CD14-positive monocyte (primary cell): ENCODE data around the gene GLI3. TPM values are rescaled to one million over a fixed set of nuclear protein-coding genes. Genes with fewer than 3 reads are reported as not detected.

Experiments
- DNase-seq, 3 donors: peaks; one replicate each; pipeline ENCODE4 v3.0.0-alpha.2; 2011 to 2022
- H2AFZ ChIP-seq: 2 replicates; pipeline ENCODE4 v1.6.0; 2012; ENCODE audit warnings: mild to moderate bottlenecking, low read depth, low read length, inconsistent platforms; ENCODE audit not compliant: insufficient read depth, poor library complexity, severe bottlenecking
- H3K27ac ChIP-seq, 2 donors: 1 replicate in 1 of 2; 2 replicates in 1 of 2; pipeline ENCODE4 v1.5.1; 2012 to 2013; ENCODE audit warnings: low read length in 2 of 2, control low read depth in 1 of 2, inconsistent platforms in 1 of 2, low read depth in 1 of 2, mild to moderate bottlenecking in 1 of 2
- H3K27me3 ChIP-seq, 2 donors: one replicate each; pipeline versions ENCODE4 v1.6.0 to v1.6.1; 2011 to 2013; ENCODE audit warnings: low read length in 2 of 2; ENCODE audit not compliant: control insufficient read depth in 2 of 2, insufficient read depth in 2 of 2
- H3K36me3 ChIP-seq, 2 donors: replicated peaks in 1 of 2; 1 replicate in 1 of 2; 2 replicates in 1 of 2; pipeline versions ENCODE4 v1.5.1 to v1.6.1; 2012 to 2013; ENCODE audit warnings: low read length in 2 of 2, control low read depth in 1 of 2, inconsistent platforms in 1 of 2, mild to moderate bottlenecking in 1 of 2; ENCODE audit not compliant: insufficient read depth in 2 of 2, control insufficient read depth in 1 of 2
- H3K4me1 ChIP-seq, 2 donors: 1 replicate in 1 of 2; 2 replicates in 1 of 2; pipeline versions ENCODE4 v1.5.1 to v1.6.1; 2012 to 2013; ENCODE audit warnings: low read length in 2 of 2, control low read depth in 1 of 2, inconsistent platforms in 1 of 2, mild to moderate bottlenecking in 1 of 2, moderate library complexity in 1 of 2; ENCODE audit not compliant: insufficient read depth in 2 of 2, control insufficient read depth in 1 of 2
- H3K4me2 ChIP-seq: replicated peaks from 2 replicates; pipeline ENCODE3; 2012; ENCODE audit warnings: low read length, moderate library complexity, mild to moderate bottlenecking; ENCODE audit not compliant: poor library complexity, severe bottlenecking; ENCODE audit errors: extremely low read depth
- H3K4me3 ChIP-seq, 3 experiments: fragments of 200-600 bp in 1 of 3; sonication (generic) in 1 of 3; replicated peaks in 1 of 3; 1 replicate in 2 of 3; 2 replicates in 1 of 3; pipeline ENCODE4 v1.5.1; 2011 to 2013; ENCODE audit warnings: low read length in 3 of 3, mild to moderate bottlenecking in 3 of 3, control low read depth in 2 of 3, low read depth in 2 of 3, inconsistent platforms in 1 of 3, moderate library complexity in 1 of 3
- H3K79me2 ChIP-seq: 2 replicates; pipeline ENCODE4 v1.6.0; 2012; ENCODE audit warnings: mild to moderate bottlenecking, control low read depth, inconsistent platforms, low read length, moderate library complexity; ENCODE audit not compliant: insufficient read depth
- H3K9ac ChIP-seq: 2 replicates; pipeline ENCODE4 v1.6.0; 2017; ENCODE audit warnings: low read length, mild to moderate bottlenecking; ENCODE audit not compliant: insufficient read depth, poor library complexity, severe bottlenecking
- H3K9me3 ChIP-seq, 2 donors: replicated peaks in 1 of 2; 1 replicate in 1 of 2; 2 replicates in 1 of 2; pipeline versions ENCODE4 v1.5.1 to v1.6.1; 2012 to 2013; ENCODE audit warnings: low read length in 2 of 2, control low read depth in 1 of 2; ENCODE audit not compliant: control insufficient read depth in 1 of 2, insufficient read depth in 1 of 2
- H4K20me1 ChIP-seq: 2 replicates; pipeline ENCODE4 v1.6.0; 2012; ENCODE audit warnings: mild to moderate bottlenecking, low read length, control low read depth, moderate library complexity; ENCODE audit not compliant: insufficient read depth
- H3K27ac Mint-ChIP-seq, 7 donors: one replicate each; pipeline ENCODE4 v1.8.0; 2020; ENCODE audit warnings: mild to moderate bottlenecking in 7 of 7, mixed read lengths in 7 of 7, moderate library complexity in 6 of 7, inconsistent platforms in 2 of 7
- H3K27me3 Mint-ChIP-seq, 3 donors: one replicate each; pipeline ENCODE4 v1.8.0; 2021 to 2022; ENCODE audit warnings: low read depth in 3 of 3, mild to moderate bottlenecking in 3 of 3, mixed read lengths in 3 of 3, moderate library complexity in 3 of 3, inconsistent platforms in 1 of 3
- H3K36me3 Mint-ChIP-seq, 2 donors: one replicate each; pipeline ENCODE4 v1.8.0; 2020; ENCODE audit warnings: mixed read lengths in 2 of 2, inconsistent platforms in 1 of 2, mild to moderate bottlenecking in 1 of 2
- H3K4me1 Mint-ChIP-seq: one replicate; pipeline ENCODE4 v1.8.0; 2020; ENCODE audit warnings: mild to moderate bottlenecking, mixed read lengths
- H3K4me3 Mint-ChIP-seq, 2 donors: one replicate each; pipeline ENCODE4 v1.8.0; 2020; ENCODE audit warnings: mild to moderate bottlenecking in 2 of 2, mixed read lengths in 2 of 2, moderate library complexity in 1 of 2
- H3K9me3 Mint-ChIP-seq, 7 donors: one replicate each; pipeline ENCODE4 v1.8.0; 2020 to 2022; ENCODE audit warnings: mixed read lengths in 7 of 7, mild to moderate bottlenecking in 6 of 7, moderate library complexity in 6 of 7, inconsistent platforms in 2 of 7
- CTCF ChIP-seq: fragments of 200-600 bp; IDR thresholded peaks from one replicate; pipeline ENCODE4 v1.8.0; 2022; ENCODE audit warnings: antibody characterized with exemption, mild to moderate bottlenecking
- whole genome bisulfite sequencing: methylation state at CpG from one replicate; pipeline ENCODE4 v1.1.5; 2013; ENCODE audit warnings: missing lambda C conversion rate; ENCODE audit not compliant: insufficient coverage; 5-methylcytosine and 5-hydroxymethylcytosine counted together
- intact Hi-C, 2 donors: fragments of 100-400 bp; cut with micrococcal nuclease; formaldehyde crosslinking; loops; one replicate each; pipeline versions ENCODE4 v1.15.0 to v1.15.1; 2023
- polyA plus RNA-seq, 3 donors: library from polyadenylated mRNA; depleted of rRNA in 1 of 3; unstranded in 2 of 3; stranded (reverse) in 1 of 3; fragments of 300-500 nt in 2 of 3; fragments of >200 nt in 1 of 3; fragmentation: Illumina TruSeq in 2 of 3; gene quantifications; 1 replicate in 2 of 3; 2 replicates in 1 of 3; pipeline ENCODE4 v1.2.3, GENCODE V29; 2012 to 2021

Gene GLI3
- polyA plus RNA-seq, 3 donors, result not detected

- Mint-ChIP-seq H3K4me1 (no peaks in the 10 kb centered on the region), H3K27me3 (peaks cover 0 to 3% (median 2%) of the 10 kb centered on the region in 3 donors), H3K27ac (no peak overlapping the region), H3K4me3 (no peak overlapping the region), H3K9me3 (peaks cover 0 to 1% (median 0%) of the 10 kb centered on the region in 7 donors), H3K36me3 (no peaks in the 10 kb centered on the region)
- DNase-seq, result no peak
- Histone ChIP-seq H3K27me3 (no peaks in the 10 kb centered on the region), H3K36me3 (no peaks in the 10 kb centered on the region), H3K27ac (no peak overlapping the region), H3K9me3 (no peaks in the 10 kb centered on the region), H3K4me3 (no peak overlapping the region), H3K9ac (no peak overlapping the region), H2AFZ (no peak overlapping the region), H3K79me2 (no peaks in the 10 kb centered on the region), H3K4me2 (no peak overlapping the region), H3K4me1 (no peaks in the 10 kb centered on the region), H4K20me1 (no peaks in the 10 kb centered on the region)
- WGBS, result 98% methylated on average over 5 of the region's 6 CpGs
- intact Hi-C loops, result no loop called here
- TF ChIP-seq CTCF, result no peak
These were observed 110.4 kb downstream of the GLI3 start for GRCh38 chr7:42126475-42127231.

- 94% methylated on average over 8 of the region's 8 CpGs for WGBS
- Histone ChIP-seq H3K79me2 (no peaks in the 10 kb centered on the region), H2AFZ (no peak overlapping the region), H3K27ac (no peak overlapping the region), H3K36me3 (no peaks in the 10 kb centered on the region), H3K9me3 (no peaks in the 10 kb centered on the region), H3K4me3 (no peak overlapping the region), H3K4me1 (no peaks in the 10 kb centered on the region), H3K9ac (no peak overlapping the region), H4K20me1 (no peaks in the 10 kb centered on the region), H3K4me2 (no peak overlapping the region), H3K27me3 (no peaks in the 10 kb centered on the region)
- no peak for TF ChIP-seq CTCF
- H3K4me3 Mint-ChIP-seq, result no peak overlapping the region
- no peak for DNase-seq
- intact Hi-C loops, result no loop called here
- H3K27me3 Mint-ChIP-seq, result peaks cover 0 to 5% (median 4%) of the 10 kb centered on the region in 3 donors
- H3K27ac Mint-ChIP-seq, result no peak overlapping the region
- H3K4me1 Mint-ChIP-seq, result no peaks in the 10 kb centered on the region
- no peaks in the 10 kb centered on the region for H3K36me3 Mint-ChIP-seq
- peaks cover 0 to 1% (median 0%) of the 10 kb centered on the region in 7 donors for H3K9me3 Mint-ChIP-seq
These were observed 111.7 kb downstream of the GLI3 start for GRCh38 chr7:42125321-42125720.
